Measurements from ENCODE around the gene POLR1G. TPM values are rescaled to one million over a fixed set of nuclear protein-coding genes. Genes with fewer than 3 reads are reported as not detected.

The POLR1G gene
- total RNA-seq, 2 donors from 2014 or later = 13.2 to 16.0 TPM

DNA sequence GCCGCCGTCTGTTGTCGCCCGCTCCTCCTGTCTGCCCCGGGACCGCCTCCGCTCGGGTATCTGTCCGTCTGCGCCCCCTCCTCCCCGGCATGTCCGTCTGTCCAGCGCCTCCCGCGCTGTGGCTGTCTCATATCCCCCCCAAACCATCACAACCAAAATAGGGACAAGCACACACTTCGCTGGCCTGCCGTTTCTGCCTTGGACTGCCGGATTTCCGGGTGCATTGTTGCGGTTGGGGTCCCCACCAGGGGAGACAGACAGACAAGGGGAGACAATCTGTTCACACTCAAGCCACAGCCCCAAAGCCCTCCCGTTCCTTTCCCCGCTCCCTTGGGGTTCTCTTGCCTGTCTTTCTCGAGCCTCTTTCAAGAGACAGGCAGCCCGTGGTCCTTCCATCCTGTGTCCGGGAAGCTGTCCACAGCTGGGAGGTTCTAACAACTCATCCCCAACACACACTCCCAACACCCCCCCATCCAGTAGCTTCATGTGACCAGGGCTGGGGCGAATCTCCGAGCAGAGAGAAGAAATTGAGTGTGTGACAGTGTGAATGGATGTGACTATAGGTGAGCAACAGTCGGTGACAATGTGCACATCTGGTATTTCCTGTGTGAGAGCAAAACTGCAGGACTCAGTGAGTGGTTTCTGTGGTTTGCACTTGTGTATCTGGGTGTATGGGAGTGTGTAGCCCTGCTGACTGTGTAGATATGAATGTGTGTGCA is 44.8 kb downstream of the POLR1G start:
- Histone ChIP-seq H3K36me3 (ENCODE audit: control insufficient read depth, insufficient read depth, low read length) (no peaks in the 10 kb centered on the region), H3K9me3 (ENCODE audit: control insufficient read depth, low read length) (no peaks in the 10 kb centered on the region), H3K4me3 (ENCODE audit: low read length) (peak overlapping the region; percentile 74), H3K27ac (ENCODE audit: low read depth, low read length) (peak overlapping the region; percentile 92), H3K4me1 (ENCODE audit: control insufficient read depth, insufficient read depth, low read length) (peaks cover 5% of the 10 kb centered on the region), H3K27me3 (ENCODE audit: control insufficient read depth, insufficient read depth, low read length, poor library complexity, severe bottlenecking) (peaks cover 11% of the 10 kb centered on the region), H3K9ac (ENCODE audit: extremely low read depth, low read length, poor library complexity, severe bottlenecking) (peak overlapping the region; percentile 69)
- TF ChIP-seq, protein P1, sequence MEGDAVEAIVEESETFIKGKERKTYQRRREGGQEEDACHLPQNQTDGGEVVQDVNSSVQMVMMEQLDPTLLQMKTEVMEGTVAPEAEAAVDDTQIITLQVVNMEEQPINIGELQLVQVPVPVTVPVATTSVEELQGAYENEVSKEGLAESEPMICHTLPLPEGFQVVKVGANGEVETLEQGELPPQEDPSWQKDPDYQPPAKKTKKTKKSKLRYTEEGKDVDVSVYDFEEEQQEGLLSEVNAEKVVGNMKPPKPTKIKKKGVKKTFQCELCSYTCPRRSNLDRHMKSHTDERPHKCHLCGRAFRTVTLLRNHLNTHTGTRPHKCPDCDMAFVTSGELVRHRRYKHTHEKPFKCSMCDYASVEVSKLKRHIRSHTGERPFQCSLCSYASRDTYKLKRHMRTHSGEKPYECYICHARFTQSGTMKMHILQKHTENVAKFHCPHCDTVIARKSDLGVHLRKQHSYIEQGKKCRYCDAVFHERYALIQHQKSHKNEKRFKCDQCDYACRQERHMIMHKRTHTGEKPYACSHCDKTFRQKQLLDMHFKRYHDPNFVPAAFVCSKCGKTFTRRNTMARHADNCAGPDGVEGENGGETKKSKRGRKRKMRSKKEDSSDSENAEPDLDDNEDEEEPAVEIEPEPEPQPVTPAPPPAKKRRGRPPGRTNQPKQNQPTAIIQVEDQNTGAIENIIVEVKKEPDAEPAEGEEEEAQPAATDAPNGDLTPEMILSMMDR (conservative IDR thresholded peaks at IDR 0.05) = no peak
- H3K27me3 Mint-ChIP-seq (ENCODE audit: insufficient read depth) = peaks cover 23% of the 10 kb centered on the region
- H3K36me3 Mint-ChIP-seq (ENCODE audit: low read depth) = no peaks in the 10 kb centered on the region
- 31 to 37% methylated on average over 21 to 28 of the region's 28 CpGs for WGBS, 2 experiments (ENCODE audit: insufficient coverage in 1 of 2, insufficient read length in 1 of 2)
- no peaks in the 10 kb centered on the region for H3K9me3 Mint-ChIP-seq
- peak overlapping the region; percentile 81 for H3K4me3 Mint-ChIP-seq
- peak; percentile 69 for DNase-seq
- H3K27ac Mint-ChIP-seq = peak overlapping the region; percentile 92
- peaks cover 11% of the 10 kb centered on the region for H3K4me1 Mint-ChIP-seq

DNA sequence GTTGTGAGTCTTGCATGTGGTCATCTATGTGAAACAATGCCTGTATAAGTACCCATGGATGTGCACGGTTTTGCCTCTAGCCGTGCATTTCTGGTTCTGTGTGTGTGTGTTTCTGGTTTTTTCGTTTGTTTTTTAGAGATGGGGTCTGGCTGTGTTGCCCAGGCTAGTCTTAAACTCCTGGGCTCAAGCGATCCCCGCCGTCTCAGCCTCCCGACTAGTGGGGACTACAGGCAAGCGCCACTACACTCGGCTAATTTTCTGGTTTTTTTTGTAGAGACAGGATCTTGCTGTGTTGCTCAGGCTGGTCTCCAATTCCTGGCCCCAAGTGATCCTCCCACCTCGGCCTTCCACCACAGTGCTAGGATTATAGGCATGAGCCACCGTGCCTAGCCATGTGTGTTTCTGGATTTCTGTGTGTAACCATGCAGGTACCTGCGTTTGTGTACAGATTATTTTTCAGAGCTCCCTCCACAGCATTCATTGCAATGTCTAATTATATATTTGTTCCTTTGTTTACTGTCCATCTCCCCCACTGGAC is 45.5 kb downstream of the POLR1G start:
- Histone ChIP-seq H3K27ac (ENCODE audit: low read depth, low read length) (no peak overlapping the region), H3K4me3 (ENCODE audit: low read length) (no peak overlapping the region), H3K9me3 (ENCODE audit: control insufficient read depth, low read length) (no peaks in the 10 kb centered on the region), H3K4me1 (ENCODE audit: control insufficient read depth, insufficient read depth, low read length) (peaks cover 5% of the 10 kb centered on the region), H3K36me3 (ENCODE audit: control insufficient read depth, insufficient read depth, low read length) (no peaks in the 10 kb centered on the region), H3K9ac (ENCODE audit: extremely low read depth, low read length, poor library complexity, severe bottlenecking) (no peak overlapping the region), H3K27me3 (ENCODE audit: control insufficient read depth, insufficient read depth, low read length, poor library complexity, severe bottlenecking) (peaks cover 11% of the 10 kb centered on the region)
- H3K4me1 Mint-ChIP-seq = peaks cover 11% of the 10 kb centered on the region
- WGBS, 2 experiments (ENCODE audit: insufficient coverage in 1 of 2, insufficient read length in 1 of 2) = 88 to 92% methylated on average over 8 to 12 of the region's 12 CpGs
- no peaks in the 10 kb centered on the region for H3K9me3 Mint-ChIP-seq
- H3K4me3 Mint-ChIP-seq = peak overlapping the region; percentile 81
- no peaks in the 10 kb centered on the region for H3K36me3 Mint-ChIP-seq (ENCODE audit: low read depth)
- no peak for DNase-seq
- H3K27me3 Mint-ChIP-seq (ENCODE audit: insufficient read depth) = peaks cover 23% of the 10 kb centered on the region
- peak overlapping the region; percentile 92 for H3K27ac Mint-ChIP-seq
- TF ChIP-seq, protein P1 (conservative IDR thresholded peaks at IDR 0.05) = no peak

DNA sequence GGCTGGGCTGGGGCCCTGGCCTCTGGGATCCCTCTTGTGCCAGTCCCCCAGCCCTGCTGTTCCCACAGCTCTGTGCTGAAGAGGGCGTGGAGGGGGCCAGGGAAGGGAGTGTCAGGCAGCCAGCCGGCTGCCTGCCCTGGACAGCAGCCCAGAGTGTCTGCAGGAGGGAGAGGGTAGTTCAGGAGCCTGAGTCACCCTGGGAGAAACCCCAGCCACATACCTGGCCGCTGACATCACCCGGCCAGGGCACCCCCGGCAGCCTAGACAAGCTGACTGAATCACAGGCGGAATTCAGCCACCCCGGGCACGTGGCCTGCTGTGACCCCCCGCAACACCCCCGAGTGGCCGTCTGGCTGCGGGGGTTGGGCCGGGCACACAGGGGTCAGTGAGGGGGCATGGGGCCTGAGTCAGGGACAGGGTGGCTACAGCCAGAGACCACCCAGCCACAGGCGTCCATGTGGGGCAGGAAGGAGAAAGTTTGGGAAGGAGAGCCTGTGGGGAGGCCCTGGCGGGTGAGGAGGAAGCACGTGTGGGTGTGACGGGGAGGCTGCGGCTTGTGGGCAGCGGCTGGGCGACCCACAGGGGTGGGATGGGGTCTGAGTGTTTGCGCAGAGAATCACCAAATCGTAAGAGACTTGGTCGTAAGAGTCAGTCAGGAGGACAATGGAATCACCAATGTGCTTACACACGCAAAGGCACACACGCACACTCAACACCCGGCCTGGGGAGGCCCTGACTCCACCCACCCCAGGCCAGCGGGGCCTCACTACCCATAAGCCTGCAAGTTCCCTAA is 49.5 kb downstream of the POLR1G start:
- peak overlapping the region; percentile 84 for H3K27ac ChIP-seq (ENCODE audit: low read depth, low read length)
- DNase-seq = peak; percentile 97
- WGBS, 2 experiments (ENCODE audit: insufficient coverage in 1 of 2, insufficient read length in 1 of 2) = 59 to 63% methylated on average over 11 to 27 of the region's 27 CpGs
- Mint-ChIP-seq H3K27me3 (ENCODE audit: insufficient read depth) (peaks cover 17% of the 10 kb centered on the region), H3K4me1 (peaks cover 9% of the 10 kb centered on the region), H3K36me3 (ENCODE audit: low read depth) (no peaks in the 10 kb centered on the region), H3K9me3 (no peaks in the 10 kb centered on the region), H3K4me3 (peak overlapping the region; percentile 16), H3K27ac (peak overlapping the region; percentile 95)
- no peaks in the 10 kb centered on the region for H3K9me3 ChIP-seq (ENCODE audit: control insufficient read depth, low read length)
- peaks cover 5% of the 10 kb centered on the region for H3K4me1 ChIP-seq (ENCODE audit: control insufficient read depth, insufficient read depth, low read length)
- H3K27me3 ChIP-seq (ENCODE audit: control insufficient read depth, insufficient read depth, low read length, poor library complexity, severe bottlenecking) = peaks cover 11% of the 10 kb centered on the region
- TF ChIP-seq, protein P1 (conservative IDR thresholded peaks at IDR 0.05) = no peak
- H3K36me3 ChIP-seq (ENCODE audit: control insufficient read depth, insufficient read depth, low read length) = no peaks in the 10 kb centered on the region
- no peak overlapping the region for H3K4me3 ChIP-seq (ENCODE audit: low read length)
- peak overlapping the region; percentile 55 for H3K9ac ChIP-seq (ENCODE audit: extremely low read depth, low read length, poor library complexity, severe bottlenecking)

Data from endodermal cell (in vitro differentiated cells).